Activated CD4-positive, alpha-beta T cell treated with anti-CD3 and anti-CD28 coated beads, Interleukin-2, amount 50 U/mL, for 16 hours (primary cell): ENCODE data around the gene NOTCH3.

Experiments
- DNase-seq: peaks from one replicate; pipeline ENCODE4 v3.0.0-alpha.2; 2020

NOTCH3 gene

GRCh38 chr19:15200553-15201364, at the start of gene NOTCH3:
TSS of gene NOTCH3 (minus strand) at chr19:15200995. CDS start at chr19:15200905, 90 bp downstream.
- DNase-seq, result no peak

- no peak for DNase-seq
Measured at GRCh38 chr19:15250640-15250993, 49.8 kb upstream of the NOTCH3 start.

- no peak for DNase-seq
Measured at GRCh38 chr19:15249972-15250639, 49.3 kb upstream of the NOTCH3 start.

GRCh38 chr19:15249528-15249874, 48.7 kb upstream of the NOTCH3 start:
- DNase-seq, result no peak

DNA sequence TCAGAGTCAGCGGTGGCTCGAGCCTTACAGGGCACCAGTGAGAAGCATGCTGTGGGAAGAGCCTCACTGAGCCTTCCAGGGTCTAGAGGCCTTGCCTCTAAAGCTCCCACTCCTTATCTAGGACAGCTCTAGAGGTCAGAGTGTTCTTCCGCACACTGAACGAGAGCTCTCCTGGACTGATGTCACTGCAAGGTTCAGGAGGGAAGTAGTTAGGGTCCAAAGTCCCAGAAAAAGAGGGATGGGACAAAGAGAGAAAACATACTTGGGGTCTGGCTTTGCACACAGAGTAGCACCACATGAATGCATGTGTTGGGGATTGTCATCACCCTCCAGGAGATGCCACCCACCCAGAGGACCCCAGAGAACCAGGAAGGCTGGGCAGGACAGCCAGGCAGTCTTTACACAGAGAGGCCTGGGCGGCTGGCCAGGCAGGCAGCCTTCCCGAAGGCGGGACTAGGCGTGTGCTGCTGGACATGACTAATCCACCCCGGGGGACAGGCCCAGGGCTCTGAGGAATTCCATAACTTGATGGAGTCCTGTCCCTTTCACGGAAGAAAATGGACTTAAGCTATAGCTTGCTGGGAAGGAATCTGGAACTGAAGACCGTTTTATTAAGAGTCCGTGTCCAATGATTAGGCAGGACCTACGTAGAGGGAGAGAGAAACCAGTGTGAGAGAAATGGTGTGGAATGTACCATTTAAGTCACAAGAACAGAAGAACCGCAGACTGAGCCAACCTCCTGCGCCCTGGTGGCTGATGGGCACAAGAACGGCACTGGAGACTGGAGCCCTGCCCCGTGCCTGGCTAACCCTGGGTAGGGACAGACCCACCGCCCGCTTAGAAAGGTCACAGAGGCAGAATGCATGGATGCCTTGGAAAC, 48.1 kb upstream of the NOTCH3 start:
- no peak for DNase-seq

- no peak for DNase-seq
Measured at GRCh38 chr19:15248106-15248505, 47.3 kb upstream of the NOTCH3 start.

- DNase-seq, result no peak
Measured at GRCh38 chr19:15247107-15248014, 46.6 kb upstream of the NOTCH3 start.

GRCh38 chr19:15246198-15246481, 45.3 kb upstream of the NOTCH3 start:
- no peak for DNase-seq

DNA sequence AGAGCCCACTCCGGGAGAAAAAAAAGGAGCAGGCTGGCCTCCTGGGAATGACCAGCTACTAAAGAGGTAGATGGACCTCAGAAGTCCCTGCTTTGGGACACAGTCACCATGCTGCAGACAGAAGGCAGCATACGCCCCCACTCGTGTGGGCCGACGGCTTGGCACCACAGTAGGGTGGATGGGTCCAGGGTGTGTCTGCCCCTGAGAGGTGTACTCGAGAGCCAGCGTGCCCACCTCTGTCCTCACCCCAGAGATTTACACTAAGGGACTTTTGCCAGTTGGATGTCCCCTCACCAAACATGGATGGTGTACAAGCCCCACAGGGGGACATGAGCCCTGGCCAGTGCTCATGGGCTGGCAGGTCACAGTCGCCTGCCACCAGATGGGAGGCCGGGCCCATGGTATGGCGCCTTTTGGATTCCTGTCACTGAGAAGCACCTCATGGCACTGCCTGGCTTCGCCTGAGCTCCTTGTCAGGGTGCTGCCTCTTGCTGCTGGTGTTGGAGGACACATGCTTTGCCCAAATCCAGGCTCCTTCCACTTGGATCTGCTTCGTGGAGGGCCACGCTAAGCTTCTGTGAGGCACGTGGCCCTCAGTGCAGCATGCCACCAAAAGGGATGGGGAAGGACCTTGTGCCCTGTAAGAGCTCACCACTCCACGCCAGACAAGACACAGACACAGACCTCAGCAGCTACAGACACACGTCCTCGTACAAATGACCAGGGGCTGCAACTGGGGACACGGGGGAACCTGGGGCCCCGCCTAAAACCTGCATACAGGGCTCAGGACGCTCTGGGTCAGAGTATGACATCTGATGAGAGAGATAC, 44.8 kb upstream of the NOTCH3 start:
- no peak for DNase-seq

DNA sequence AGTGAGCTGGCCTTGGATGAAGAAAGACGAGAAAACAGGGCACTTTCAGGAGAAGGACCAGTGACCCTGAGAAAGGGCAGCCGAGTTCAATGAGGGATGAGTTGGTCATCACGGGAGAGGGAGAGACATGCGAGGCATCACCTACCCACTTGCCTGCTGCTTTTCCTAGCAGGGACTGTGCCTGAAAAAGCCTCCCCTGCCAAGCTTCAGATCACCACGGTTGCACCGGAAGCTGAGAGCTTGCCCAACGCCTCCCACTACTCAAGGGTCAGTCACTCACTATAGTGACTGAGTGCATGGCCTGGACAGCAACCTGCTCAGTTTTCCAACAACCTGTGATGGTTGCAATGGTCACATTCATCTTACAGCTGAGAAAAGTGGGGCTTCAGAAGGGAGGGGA, 44.0 kb upstream of the NOTCH3 start:
- DNase-seq, result no peak

GRCh38 chr19:15244106-15244803, 43.5 kb upstream of the NOTCH3 start:
- no peak for DNase-seq

DNA sequence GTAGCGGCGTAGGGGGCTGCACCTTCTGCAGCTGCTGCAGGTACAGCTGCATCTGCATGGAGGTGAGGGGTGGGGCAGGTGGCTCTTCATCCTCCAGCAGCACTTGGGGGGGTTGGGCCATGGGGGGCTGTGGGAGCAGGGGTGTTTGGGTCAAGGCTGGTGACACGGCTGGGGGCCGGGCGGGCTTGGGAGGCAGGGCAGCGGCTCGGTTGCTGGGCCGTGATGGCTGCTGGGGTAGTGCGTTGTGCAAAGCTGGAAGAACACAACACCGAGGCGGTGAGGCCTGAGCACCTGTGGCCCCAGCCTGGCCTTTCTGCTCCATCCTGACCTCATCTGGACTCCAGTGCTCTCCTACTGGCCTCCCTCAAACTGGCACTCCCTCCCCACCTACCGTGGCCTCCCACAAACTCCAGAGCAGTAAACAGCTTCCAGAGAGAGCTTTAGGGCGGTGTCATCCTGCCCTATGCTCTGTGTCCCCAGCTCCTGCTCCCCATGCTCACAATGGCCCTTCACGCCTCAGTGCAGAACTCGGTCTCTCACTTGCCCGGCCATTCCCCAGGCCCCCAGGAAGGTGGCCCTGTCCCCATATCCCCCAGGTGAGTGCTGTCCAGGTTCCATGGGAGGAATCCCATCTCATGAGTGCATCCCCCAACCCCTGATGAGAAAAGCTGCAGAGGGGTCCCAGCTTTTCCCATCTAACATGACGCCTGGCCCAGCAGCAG, 42.6 kb upstream of the NOTCH3 start:
- DNase-seq, result no peak

GRCh38 chr19:15241259-15241910, 40.6 kb upstream of the NOTCH3 start:
- no peak for DNase-seq

- no peak for DNase-seq
Measured at GRCh38 chr19:15240515-15240914, 39.7 kb upstream of the NOTCH3 start.

DNA sequence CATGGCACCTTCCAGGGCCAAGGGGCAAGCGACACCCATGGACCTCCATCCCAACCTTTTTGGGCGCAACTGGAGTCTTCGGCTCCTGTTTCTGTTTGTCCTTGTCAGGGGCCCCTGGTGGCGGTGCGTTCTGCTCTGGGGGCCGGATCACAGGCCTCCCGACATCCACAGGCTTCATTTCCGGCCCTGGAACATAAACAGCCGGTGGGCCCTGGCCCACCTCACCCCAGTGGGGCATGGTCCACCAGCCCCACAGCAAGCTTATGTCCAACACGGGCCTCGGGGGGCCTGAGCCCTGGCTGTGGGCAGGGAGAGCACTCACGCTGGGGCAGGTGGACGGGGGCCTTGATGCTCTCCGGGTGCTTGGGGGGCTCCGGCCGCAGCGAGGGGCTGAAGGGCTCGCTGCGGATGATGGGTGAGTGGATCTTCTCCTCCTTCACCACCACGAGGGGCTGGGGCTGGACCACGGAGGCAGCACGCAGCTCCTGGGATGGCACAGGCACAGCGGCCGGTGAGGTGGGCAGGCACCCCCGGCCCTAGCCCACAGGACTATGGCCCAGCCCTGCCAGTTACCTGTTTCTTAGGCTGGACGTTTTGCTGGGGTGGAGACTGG, 38.6 kb upstream of the NOTCH3 start:
- DNase-seq, result no peak

GRCh38 chr19:15238639-15239155, 37.9 kb upstream of the NOTCH3 start:
- DNase-seq, result no peak

DNA sequence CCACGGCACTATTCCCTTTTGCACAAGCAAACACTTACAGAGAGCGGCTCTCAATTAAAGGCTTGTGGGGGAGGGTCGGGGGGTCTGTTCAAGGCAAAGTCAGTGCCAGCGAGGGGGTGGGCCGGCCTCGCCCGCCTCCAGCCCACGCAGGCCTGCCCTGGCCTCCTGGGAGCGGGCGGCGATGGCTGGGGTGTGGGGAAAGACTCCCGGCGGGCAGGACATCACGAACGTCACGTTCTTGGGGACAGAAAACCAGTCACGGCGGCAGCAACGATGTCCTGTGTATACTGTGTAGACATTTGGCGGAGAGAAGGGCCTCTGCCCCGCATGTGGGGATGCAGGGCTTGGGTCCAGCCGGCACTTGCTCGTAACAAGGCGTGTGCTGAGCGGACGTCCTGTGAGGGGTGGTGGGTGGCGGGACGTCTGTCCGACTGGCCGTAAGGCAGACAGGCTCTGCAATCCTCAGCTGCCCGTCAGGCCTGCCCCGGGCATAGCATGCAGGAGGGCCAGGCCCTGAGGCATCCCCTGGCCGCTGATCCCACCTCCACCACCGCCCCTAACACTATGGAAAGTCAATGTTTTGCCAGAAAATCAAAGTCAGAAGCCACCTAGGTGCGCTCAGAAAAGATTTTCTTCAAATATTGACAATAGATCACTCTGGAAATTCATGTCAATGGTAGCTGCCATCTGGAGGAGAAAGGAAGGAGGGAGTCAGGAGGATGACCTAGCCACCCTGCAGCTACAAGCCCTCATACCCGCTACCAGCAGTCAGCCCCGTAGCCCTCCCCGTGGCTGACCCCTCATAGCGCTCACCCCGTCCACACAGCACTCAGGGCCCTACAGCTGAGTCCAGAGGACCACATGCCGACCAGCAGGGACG, 37.2 kb upstream of the NOTCH3 start:
- no peak for DNase-seq

DNA sequence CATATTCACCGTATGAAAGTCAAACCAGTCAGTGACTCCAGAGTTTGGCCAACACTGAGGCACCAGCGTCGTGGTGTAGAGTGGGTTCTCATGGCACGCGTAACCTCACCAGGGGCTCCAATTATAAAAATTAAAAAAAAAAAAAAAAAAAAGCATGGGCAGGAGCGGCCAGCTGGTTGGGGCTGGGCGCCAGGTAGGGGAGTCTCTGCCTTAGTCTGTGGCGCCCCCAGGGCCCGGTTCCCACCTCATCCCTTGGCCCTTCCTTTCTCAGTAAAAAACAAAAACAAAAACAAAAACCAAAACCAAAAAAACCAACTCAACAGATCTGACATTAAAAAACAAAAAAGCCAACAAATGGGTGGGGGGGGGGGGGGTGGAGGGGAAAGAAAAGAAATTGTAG, 36.1 kb upstream of the NOTCH3 start:
- DNase-seq, result no peak
